Mesenchymal stem cell (in vitro differentiated cells and primary cell): ENCODE data around the gene MEG3.
A peak's percentile ranks its signal among the peaks of the same experiment; 100 is the strongest.

Source experiments
- DNase-seq: peaks from one replicate; pipeline ENCODE4 v3.0.0-alpha.2; 2013
- H2AFZ ChIP-seq: one replicate; pipeline ENCODE4 v1.6.1; 2013; ENCODE audit warnings: low read depth, mild to moderate bottlenecking, control low read depth, inconsistent platforms, low read length, moderate library complexity
- H2AK5ac ChIP-seq: 2 replicates; pipeline ENCODE4 v1.6.1; 2013; ENCODE audit warnings: low read length, moderate library complexity, mild to moderate bottlenecking, inconsistent platforms; ENCODE audit not compliant: severe bottlenecking
- H2BK120ac ChIP-seq: one replicate; pipeline ENCODE4 v1.6.1; 2013; ENCODE audit warnings: low read depth, mild to moderate bottlenecking, inconsistent platforms, low read length, moderate library complexity
- H2BK12ac ChIP-seq, 2 experiments: one replicate each; pipeline ENCODE4 v1.6.1; 2013; ENCODE audit warnings: inconsistent platforms in 2 of 2, low read length in 2 of 2, mild to moderate bottlenecking in 2 of 2, moderate library complexity in 2 of 2, control low read depth in 1 of 2
- H2BK15ac ChIP-seq: one replicate; pipeline ENCODE4 v1.6.1; 2013; ENCODE audit warnings: mild to moderate bottlenecking, low read depth, inconsistent platforms; ENCODE audit not compliant: poor library complexity, severe bottlenecking
- H2BK5ac ChIP-seq: 2 replicates; pipeline ENCODE4 v1.6.1; 2013; ENCODE audit warnings: low read depth, mild to moderate bottlenecking, low read length, control low read depth, inconsistent platforms; ENCODE audit not compliant: poor library complexity, severe bottlenecking
- H3K14ac ChIP-seq, 2 experiments: one replicate each; pipeline ENCODE4 v1.6.1; 2013; ENCODE audit warnings: inconsistent platforms in 2 of 2, low read length in 2 of 2, control low read depth in 1 of 2, mild to moderate bottlenecking in 1 of 2, moderate library complexity in 1 of 2
- H3K18ac ChIP-seq, 2 experiments: one replicate each; pipeline ENCODE4 v1.6.1; 2013; ENCODE audit warnings: inconsistent platforms in 2 of 2, low read length in 2 of 2, control low read depth in 1 of 2, low read depth in 1 of 2, mild to moderate bottlenecking in 1 of 2
- H3K23ac ChIP-seq, 2 experiments: one replicate each; pipeline ENCODE4 v1.6.1; 2013; ENCODE audit warnings: inconsistent platforms in 2 of 2, low read length in 2 of 2, mild to moderate bottlenecking in 2 of 2, moderate library complexity in 2 of 2, control low read depth in 1 of 2
- H3K27ac ChIP-seq: 2 replicates; pipeline ENCODE4 v1.5.1; 2013; ENCODE audit warnings: mild to moderate bottlenecking, moderate library complexity, low read length, control low read depth, inconsistent platforms; ENCODE audit not compliant: poor library complexity, severe bottlenecking
- H3K27me3 ChIP-seq, 2 experiments: 2 replicates each; pipeline versions ENCODE4 v1.6.1 to v1.7.0; 2013; ENCODE audit warnings: low read length in 2 of 2, mild to moderate bottlenecking in 2 of 2, moderate library complexity in 2 of 2, control low read depth in 1 of 2, inconsistent platforms in 1 of 2; ENCODE audit not compliant: control insufficient read depth in 1 of 2, insufficient read depth in 1 of 2
- H3K36me3 ChIP-seq, 2 experiments: 2 replicates each; pipeline versions ENCODE4 v1.6.1 to v1.7.0; 2013; ENCODE audit warnings: low read length in 2 of 2, control low read depth in 1 of 2, inconsistent platforms in 1 of 2, low read depth in 1 of 2, mild to moderate bottlenecking in 1 of 2; ENCODE audit not compliant: insufficient read depth in 2 of 2, control insufficient read depth in 1 of 2
- H3K4ac ChIP-seq, 2 experiments: one replicate each; pipeline ENCODE4 v1.6.1; 2013; ENCODE audit warnings: inconsistent platforms in 2 of 2, low read length in 2 of 2, mild to moderate bottlenecking in 2 of 2, moderate library complexity in 2 of 2, control low read depth in 1 of 2, low read depth in 1 of 2
- H3K4me1 ChIP-seq: 2 replicates; pipeline ENCODE4 v1.6.1; 2013; ENCODE audit warnings: low read depth, low read length, control low read depth; ENCODE audit not compliant: control insufficient read depth, insufficient read depth
- H3K4me2 ChIP-seq: 2 replicates; pipeline ENCODE4 v1.6.1; 2013; ENCODE audit warnings: low read length, mild to moderate bottlenecking, inconsistent platforms; ENCODE audit not compliant: poor library complexity, severe bottlenecking
- H3K4me3 ChIP-seq, 2 experiments: 2 replicates each; pipeline versions ENCODE4 v1.5.1 to v1.7.0; 2013; ENCODE audit warnings: low read length in 2 of 2, mild to moderate bottlenecking in 2 of 2, control low read depth in 1 of 2, low read depth in 1 of 2; ENCODE audit not compliant: insufficient read depth in 1 of 2
- H3K79me1 ChIP-seq: replicated peaks from 2 replicates; pipeline ENCODE4 v1.6.1; 2013; ENCODE audit warnings: mild to moderate bottlenecking, control low read depth, low read length, inconsistent platforms; ENCODE audit not compliant: poor library complexity, severe bottlenecking
- H3K9ac ChIP-seq: 2 replicates; pipeline ENCODE4 v1.7.0; 2013; ENCODE audit warnings: mild to moderate bottlenecking, low read length, moderate library complexity
- H3K9me3 ChIP-seq: 2 replicates; pipeline ENCODE4 v1.7.0; 2013; ENCODE audit warnings: mild to moderate bottlenecking, low read length; ENCODE audit not compliant: control insufficient read depth
- H4K8ac ChIP-seq: one replicate; pipeline ENCODE4 v1.6.1; 2013; ENCODE audit warnings: inconsistent platforms, mild to moderate bottlenecking, low read length, moderate library complexity
- H4K91ac ChIP-seq: one replicate; pipeline ENCODE4 v1.6.1; 2013; ENCODE audit warnings: mild to moderate bottlenecking, low read length, inconsistent platforms
- WGBS: methylation state at CpG from one replicate; pipeline ENCODE4 v1.1.7; 2013; ENCODE audit warnings: mixed read lengths; 5-methylcytosine and 5-hydroxymethylcytosine counted together

Gene MEG3

GRCh38 chr14:100832311-100832960 is 6.5 kb downstream of the MEG3 start:
- Histone ChIP-seq H3K9me3 (no peaks in the 10 kb centered on the region), H3K79me1 (no peaks in the 10 kb centered on the region), H3K9ac (no peak overlapping the region), H4K8ac (no peak overlapping the region), H3K23ac (no peak overlapping the region), H3K4me1 (peaks cover 1% of the 10 kb centered on the region), H2BK12ac (no peak overlapping the region), H2BK15ac (no peak overlapping the region), H3K14ac (peak overlapping the region in 1 of 2 experiments; percentile 22), H2AFZ (no peak overlapping the region), H3K4me3 (no peak overlapping the region), H4K91ac (no peak overlapping the region), H3K4ac (no peak overlapping the region), H3K27me3 (peaks cover 0 to 37% of the 10 kb centered on the region in 2 experiments), H3K36me3 (peaks cover 0 to 76% of the 10 kb centered on the region in 2 experiments), H3K27ac (no peak overlapping the region), H2BK120ac (no peak overlapping the region), H2AK5ac (no peak overlapping the region), H3K4me2 (no peak overlapping the region), H2BK5ac (no peak overlapping the region), H3K18ac (no peak overlapping the region)
- WGBS, result 73% methylated on average over 21 of the region's 21 CpGs
- DNase-seq, result no peak

- no peak overlapping the region for H2BK5ac ChIP-seq
- 96% methylated on average over 13 of the region's 15 CpGs for WGBS
Observed at GRCh38 chr14:100834082-100834793, 8.3 kb downstream of the MEG3 start.

GRCh38 chr14:100834794-100835547 is 9.1 kb downstream of the MEG3 start:
- Histone ChIP-seq H3K23ac (no peak overlapping the region), H3K9ac (no peak overlapping the region), H3K36me3 (peaks cover 0 to 77% of the 10 kb centered on the region in 2 experiments), H3K27ac (no peak overlapping the region), H2BK15ac (no peak overlapping the region), H4K8ac (no peak overlapping the region), H3K9me3 (no peaks in the 10 kb centered on the region), H3K4me3 (no peak overlapping the region), H3K14ac (no peak overlapping the region), H3K18ac (no peak overlapping the region), H2BK120ac (no peak overlapping the region), H2AK5ac (no peak overlapping the region), H3K79me1 (no peaks in the 10 kb centered on the region), H2BK5ac (no peak overlapping the region), H3K4me1 (no peaks in the 10 kb centered on the region), H3K4ac (no peak overlapping the region), H2AFZ (no peak overlapping the region), H3K4me2 (no peak overlapping the region), H4K91ac (no peak overlapping the region), H3K27me3 (peaks cover 0 to 27% of the 10 kb centered on the region in 2 experiments), H2BK12ac (peak overlapping the region in 1 of 2 experiments; percentile 29)
- WGBS, result 91% methylated on average over 29 of the region's 29 CpGs
- DNase-seq, result no peak

More at GRCh38 chr14:100834082-100834793, 8.3 kb downstream of the MEG3 start:
- H3K27ac ChIP-seq, result no peak overlapping the region
- no peak overlapping the region for H2AFZ ChIP-seq
- H3K27me3 ChIP-seq, result peaks cover 0 to 33% of the 10 kb centered on the region in 2 experiments
- no peak overlapping the region for H3K4ac ChIP-seq
- no peak overlapping the region for H4K91ac ChIP-seq
- DNase-seq, result no peak
- H3K4me2 ChIP-seq, result no peak overlapping the region
- no peak overlapping the region for H3K14ac ChIP-seq
- H3K36me3 ChIP-seq, result peaks cover 0 to 82% of the 10 kb centered on the region in 2 experiments
- no peak overlapping the region for H3K18ac ChIP-seq
- no peak overlapping the region for H2AK5ac ChIP-seq
- H2BK120ac ChIP-seq, result no peak overlapping the region
- no peak overlapping the region for H2BK12ac ChIP-seq
- no peak overlapping the region for H4K8ac ChIP-seq
- no peak overlapping the region for H2BK15ac ChIP-seq
- H3K79me1 ChIP-seq, result no peaks in the 10 kb centered on the region
- no peak overlapping the region for H3K4me3 ChIP-seq
- H3K23ac ChIP-seq, result no peak overlapping the region
- no peaks in the 10 kb centered on the region for H3K9me3 ChIP-seq
- no peak overlapping the region for H3K9ac ChIP-seq
- H3K4me1 ChIP-seq, result no peaks in the 10 kb centered on the region
